ENCODE results near the gene TPX2. TPM values are rescaled to one million over a fixed set of nuclear protein-coding genes. Genes with fewer than 3 reads are reported as not detected.

Gene TPX2
- total and polyA plus RNA-seq, 7 experiments from 2014 or later = 0.09 to 84.3 (median 0.30) TPM; not detected in 1

GRCh38 chr20:31764641-31765305 is 25.7 kb downstream of the TPX2 start:
- Mint-ChIP-seq H3K4me3 (no peak overlapping the region), H3K27me3 (no peaks in the 10 kb centered on the region), H3K36me3 (peaks cover 0 to 37% (median 0%) of the 10 kb centered on the region in 5 donors), H3K27ac (no peak overlapping the region), H3K9me3 (no peaks in the 10 kb centered on the region), H3K4me1 (peaks cover 0 to 21% (median 0%) of the 10 kb centered on the region in 7 donors)
- Histone ChIP-seq H3K4me1 (ENCODE audit: control insufficient read depth in 2 of 2, insufficient read depth in 2 of 2, low read length in 2 of 2) (no peaks in the 10 kb centered on the region), H3K27me3 (ENCODE audit: control insufficient read depth in 2 of 2, insufficient read depth in 2 of 2, low read length in 2 of 2) (no peaks in the 10 kb centered on the region), H3K4me3 (ENCODE audit: low read length) (no peak overlapping the region), H3K27ac (ENCODE audit: low read depth, low read length) (no peak overlapping the region), H3K36me3 (ENCODE audit: control insufficient read depth in 2 of 3, insufficient read depth in 3 of 3, low read length in 3 of 3) (no peaks in the 10 kb centered on the region), H3K9me3 (ENCODE audit: control insufficient read depth in 2 of 3, low read length in 3 of 3) (no peaks in the 10 kb centered on the region)
- DNase-seq (no peak), ATAC-seq (no peak)
- POLR2A ChIA-PET = no interaction called here
- intact Hi-C loops (cut with micrococcal nuclease) = no loop called here
- CTCF ChIA-PET = no interaction called here

DNA sequence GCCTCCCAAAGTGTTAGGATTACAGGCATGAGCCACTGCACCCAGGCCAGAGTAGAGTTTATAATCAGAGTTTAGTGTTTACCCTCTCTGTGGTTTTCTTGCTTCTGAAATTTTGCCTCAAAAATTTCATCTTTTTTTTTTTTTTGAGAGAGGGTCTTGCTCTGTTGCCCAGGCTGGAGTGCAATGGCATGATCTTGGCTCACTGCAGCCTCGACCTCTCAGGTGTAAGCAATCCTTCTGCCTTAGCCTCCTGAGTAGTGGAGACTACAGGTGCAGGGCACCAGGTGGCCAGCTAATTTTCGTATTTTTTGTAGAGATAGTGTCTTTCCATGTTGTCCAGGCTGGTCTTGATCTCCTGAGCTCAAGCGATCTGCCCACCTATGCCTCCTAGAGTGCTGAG is 28.7 kb downstream of the TPX2 start:
- H3K27me3 ChIP-seq (ENCODE audit: control insufficient read depth in 2 of 2, insufficient read depth in 2 of 2, low read length in 2 of 2) = no peaks in the 10 kb centered on the region
- no peaks in the 10 kb centered on the region for H3K9me3 ChIP-seq (ENCODE audit: control insufficient read depth in 2 of 3, low read length in 3 of 3)
- no peaks in the 10 kb centered on the region for H3K36me3 ChIP-seq (ENCODE audit: control insufficient read depth in 2 of 3, insufficient read depth in 3 of 3, low read length in 3 of 3)
- Mint-ChIP-seq H3K4me1 (peaks cover 0 to 22% (median 0%) of the 10 kb centered on the region in 7 donors), H3K9me3 (no peaks in the 10 kb centered on the region), H3K4me3 (no peak overlapping the region), H3K27ac (no peak overlapping the region), H3K27me3 (no peaks in the 10 kb centered on the region), H3K36me3 (peaks cover 0 to 29% (median 0%) of the 10 kb centered on the region in 5 donors)
- ChIA-PET POLR2A (no interaction called here), CTCF (no interaction called here)
- ATAC-seq (no peak), DNase-seq (no peak)
- H3K27ac ChIP-seq (ENCODE audit: low read depth, low read length) = no peak overlapping the region
- H3K4me3 ChIP-seq (ENCODE audit: low read length) = no peak overlapping the region
- intact Hi-C loops (cut with micrococcal nuclease) = no loop called here
- H3K4me1 ChIP-seq (ENCODE audit: control insufficient read depth in 2 of 2, insufficient read depth in 2 of 2, low read length in 2 of 2) = peaks cover 0 to 7% of the 10 kb centered on the region in 2 donors

DNA sequence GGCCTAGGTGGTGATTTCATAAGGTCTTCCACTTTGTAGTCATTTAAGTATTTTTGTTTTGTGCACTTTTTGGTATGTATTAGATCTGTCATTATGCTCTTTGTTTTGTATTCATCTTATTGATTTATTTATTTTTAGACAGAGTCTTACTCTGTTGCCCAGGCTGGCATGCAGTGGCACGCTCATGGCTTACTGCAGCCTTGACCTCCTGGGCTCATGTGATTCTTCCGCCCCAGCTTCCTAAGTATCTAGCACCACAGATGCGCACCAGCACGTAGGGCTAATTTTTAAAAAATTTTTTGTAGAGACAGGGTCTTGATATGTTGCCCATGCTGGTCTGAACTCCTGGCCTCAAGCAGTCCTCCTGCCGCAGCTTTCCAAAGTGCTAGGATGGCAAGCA is 30.6 kb downstream of the TPX2 start:
- Mint-ChIP-seq H3K4me1 (peaks cover 0 to 17% (median 0%) of the 10 kb centered on the region in 7 donors), H3K27ac (no peak overlapping the region), H3K4me3 (no peak overlapping the region), H3K9me3 (no peaks in the 10 kb centered on the region), H3K27me3 (no peaks in the 10 kb centered on the region), H3K36me3 (peaks cover 0 to 33% (median 0%) of the 10 kb centered on the region in 5 donors)
- no peak for DNase-seq
- CTCF ChIA-PET = no interaction called here
- H3K4me1 ChIP-seq (ENCODE audit: control insufficient read depth in 2 of 2, insufficient read depth in 2 of 2, low read length in 2 of 2) = peaks cover 0 to 7% of the 10 kb centered on the region in 2 donors
- POLR2A ChIA-PET = no interaction called here
- intact Hi-C loops (cut with micrococcal nuclease) = no loop called here
- H3K4me3 ChIP-seq (ENCODE audit: low read length) = no peak overlapping the region
- H3K36me3 ChIP-seq (ENCODE audit: control insufficient read depth in 2 of 3, insufficient read depth in 3 of 3, low read length in 3 of 3) = no peaks in the 10 kb centered on the region
- no peaks in the 10 kb centered on the region for H3K9me3 ChIP-seq (ENCODE audit: control insufficient read depth in 2 of 3, low read length in 3 of 3)
- no peak for ATAC-seq
- no peak overlapping the region for H3K27ac ChIP-seq (ENCODE audit: low read depth, low read length)
- no peaks in the 10 kb centered on the region for H3K27me3 ChIP-seq (ENCODE audit: control insufficient read depth in 2 of 2, insufficient read depth in 2 of 2, low read length in 2 of 2)

DNA sequence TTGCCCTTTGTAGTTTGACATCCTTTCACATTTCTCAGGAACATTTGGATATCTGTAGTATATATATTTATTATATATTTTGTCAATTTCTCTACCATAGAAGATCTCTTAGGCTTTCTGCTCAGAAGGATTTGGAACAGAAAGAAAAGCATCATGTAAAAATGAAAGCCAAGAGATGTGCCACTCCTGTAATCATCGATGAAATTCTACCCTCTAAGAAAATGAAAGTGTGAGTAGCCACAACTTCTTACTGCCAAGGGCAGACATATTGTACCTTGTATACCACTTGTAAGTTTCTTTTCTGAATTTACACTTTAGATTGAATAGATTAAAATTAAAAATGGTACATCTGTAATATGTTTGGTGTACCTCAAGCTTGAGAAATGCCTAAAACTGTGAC is 31.2 kb downstream of the TPX2 start:
- peak overlapping the region in 1 of 10 donors; percentile 33 for H3K4me3 Mint-ChIP-seq
- H3K4me1 Mint-ChIP-seq = peaks cover 0 to 14% (median 0%) of the 10 kb centered on the region in 7 donors

GRCh38 chr20:31774408-31774807 is 35.3 kb downstream of the TPX2 start:
- Histone ChIP-seq H3K27ac (ENCODE audit: low read depth, low read length) (no peak overlapping the region), H3K9me3 (ENCODE audit: control insufficient read depth in 2 of 3, low read length in 3 of 3) (no peaks in the 10 kb centered on the region), H3K36me3 (ENCODE audit: control insufficient read depth in 2 of 3, insufficient read depth in 3 of 3, low read length in 3 of 3) (no peaks in the 10 kb centered on the region), H3K4me3 (ENCODE audit: low read length) (no peak overlapping the region), H3K27me3 (ENCODE audit: control insufficient read depth in 2 of 2, insufficient read depth in 2 of 2, low read length in 2 of 2) (no peaks in the 10 kb centered on the region), H3K4me1 (ENCODE audit: control insufficient read depth in 2 of 2, insufficient read depth in 2 of 2, low read length in 2 of 2) (peaks cover 0 to 7% of the 10 kb centered on the region in 2 donors)
- Mint-ChIP-seq H3K27me3 (no peaks in the 10 kb centered on the region), H3K27ac (no peak overlapping the region), H3K4me3 (no peak overlapping the region), H3K9me3 (no peaks in the 10 kb centered on the region), H3K4me1 (peaks cover 0 to 9% (median 0%) of the 10 kb centered on the region in 7 donors), H3K36me3 (peaks cover 0 to 29% (median 0%) of the 10 kb centered on the region in 5 donors)
- ChIA-PET CTCF (no interaction called here), POLR2A (no interaction called here)
- DNase-seq = no peak
- no peak for ATAC-seq
- intact Hi-C loops (cut with micrococcal nuclease) = no loop called here

More for the DNA sequence above, 31.2 kb downstream of the TPX2 start:
- no peak for DNase-seq
- POLR2A ChIA-PET = no interaction called here
- CTCF ChIA-PET = no interaction called here
- intact Hi-C loops (cut with micrococcal nuclease) = no loop called here
- H3K36me3 Mint-ChIP-seq = peaks cover 0 to 32% (median 0%) of the 10 kb centered on the region in 5 donors
- ATAC-seq = no peak
- Histone ChIP-seq H3K27me3 (ENCODE audit: control insufficient read depth in 2 of 2, insufficient read depth in 2 of 2, low read length in 2 of 2) (no peaks in the 10 kb centered on the region), H3K9me3 (ENCODE audit: control insufficient read depth in 2 of 3, low read length in 3 of 3) (no peaks in the 10 kb centered on the region), H3K36me3 (ENCODE audit: control insufficient read depth in 2 of 3, insufficient read depth in 3 of 3, low read length in 3 of 3) (no peaks in the 10 kb centered on the region), H3K27ac (ENCODE audit: low read depth, low read length) (no peak overlapping the region), H3K4me3 (ENCODE audit: low read length) (no peak overlapping the region), H3K4me1 (ENCODE audit: control insufficient read depth in 2 of 2, insufficient read depth in 2 of 2, low read length in 2 of 2) (peaks cover 0 to 7% of the 10 kb centered on the region in 2 donors)
- H3K27me3 Mint-ChIP-seq = no peaks in the 10 kb centered on the region
- no peaks in the 10 kb centered on the region for H3K9me3 Mint-ChIP-seq
- H3K27ac Mint-ChIP-seq = no peak overlapping the region

DNA sequence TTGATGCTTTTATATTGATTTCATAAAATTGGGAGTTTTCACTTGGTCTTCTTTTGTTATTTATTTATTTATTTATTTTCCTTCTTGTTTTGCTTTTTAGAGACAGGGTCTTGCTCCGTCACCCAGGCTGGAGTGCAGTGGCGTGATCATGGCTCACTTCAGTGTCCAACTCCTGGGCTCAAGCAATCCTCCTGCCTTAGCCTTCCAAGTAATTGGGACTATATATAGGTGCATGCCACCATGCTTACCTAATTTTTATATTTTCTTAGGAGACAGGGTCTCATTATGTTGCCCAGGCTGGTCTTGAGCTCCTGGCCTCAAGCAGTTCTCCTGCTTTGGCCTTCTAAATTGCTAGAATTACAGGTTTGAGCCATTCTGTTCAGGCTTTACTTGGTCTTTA is 41.7 kb downstream of the TPX2 start:
- intact Hi-C loops (cut with micrococcal nuclease) = no loop called here
- ATAC-seq = no peak
- H3K9me3 ChIP-seq (ENCODE audit: control insufficient read depth in 2 of 3, low read length in 3 of 3) = no peaks in the 10 kb centered on the region
- Mint-ChIP-seq H3K27ac (no peak overlapping the region), H3K9me3 (no peaks in the 10 kb centered on the region), H3K36me3 (peaks cover 0 to 32% (median 0%) of the 10 kb centered on the region in 5 donors), H3K4me3 (no peak overlapping the region), H3K27me3 (no peaks in the 10 kb centered on the region), H3K4me1 (no peaks in the 10 kb centered on the region)
- ChIA-PET CTCF (no interaction called here), POLR2A (interaction anchor here (0.5 kb wide), 1 partner anchor 78 kb away, joined by 3 read pairs; no protein-coding TSS in a partner anchor)
- DNase-seq = no peak
- H3K27ac ChIP-seq (ENCODE audit: low read depth, low read length) = no peak overlapping the region
- H3K36me3 ChIP-seq (ENCODE audit: control insufficient read depth in 2 of 3, insufficient read depth in 3 of 3, low read length in 3 of 3) = no peaks in the 10 kb centered on the region
- H3K4me1 ChIP-seq (ENCODE audit: control insufficient read depth in 2 of 2, insufficient read depth in 2 of 2, low read length in 2 of 2) = no peaks in the 10 kb centered on the region
- no peaks in the 10 kb centered on the region for H3K27me3 ChIP-seq (ENCODE audit: control insufficient read depth in 2 of 2, insufficient read depth in 2 of 2, low read length in 2 of 2)
- no peak overlapping the region for H3K4me3 ChIP-seq (ENCODE audit: low read length)

- intact Hi-C loops (cut with micrococcal nuclease) = no loop called here
- Mint-ChIP-seq H3K9me3 (no peaks in the 10 kb centered on the region), H3K4me3 (no peak overlapping the region), H3K27me3 (no peaks in the 10 kb centered on the region), H3K36me3 (peaks cover 0 to 36% (median 0%) of the 10 kb centered on the region in 5 donors), H3K4me1 (peaks cover 0 to 2% (median 0%) of the 10 kb centered on the region in 7 donors), H3K27ac (no peak overlapping the region)
- no peaks in the 10 kb centered on the region for H3K4me1 ChIP-seq (ENCODE audit: control insufficient read depth in 2 of 2, insufficient read depth in 2 of 2, low read length in 2 of 2)
- no peaks in the 10 kb centered on the region for H3K36me3 ChIP-seq (ENCODE audit: control insufficient read depth in 2 of 3, insufficient read depth in 3 of 3, low read length in 3 of 3)
- ChIA-PET CTCF (no interaction called here), POLR2A (no interaction called here)
- DNase-seq = no peak
- no peak for ATAC-seq
- H3K9me3 ChIP-seq (ENCODE audit: control insufficient read depth in 2 of 3, low read length in 3 of 3) = no peaks in the 10 kb centered on the region
- H3K27ac ChIP-seq (ENCODE audit: low read depth, low read length) = no peak overlapping the region
- no peak overlapping the region for H3K4me3 ChIP-seq (ENCODE audit: low read length)
- H3K27me3 ChIP-seq (ENCODE audit: control insufficient read depth in 2 of 2, insufficient read depth in 2 of 2, low read length in 2 of 2) = no peaks in the 10 kb centered on the region
Measured at GRCh38 chr20:31781945-31782344, 42.9 kb downstream of the TPX2 start.
